Memory B cell (primary cell): ENCODE data around the gene SLX4IP.
A peak's percentile ranks its signal among the peaks of the same experiment; 100 is the strongest.

Experiments
- ATAC-seq: fragments of 150-1000 bp; cut with Tn5 transposase; 2 replicates; pipeline ENCODE4 v1.10.0; 2021; ENCODE audit warnings: low read depth, mild to moderate bottlenecking, moderate library complexity
- DNase-seq, 2 donors: peaks; one replicate each; pipeline ENCODE4 v3.0.0; 2022; ENCODE audit warnings: low spot score in 2 of 2
- H3K27ac Mint-ChIP-seq: one replicate; pipeline ENCODE4 v1.8.0; 2022; ENCODE audit warnings: mild to moderate bottlenecking, moderate library complexity, mixed read lengths
- H3K27me3 Mint-ChIP-seq: one replicate; pipeline ENCODE4 v1.8.0; 2022; ENCODE audit warnings: mixed read lengths
- H3K36me3 Mint-ChIP-seq: one replicate; pipeline ENCODE4 v1.8.0; 2022; ENCODE audit warnings: mild to moderate bottlenecking, mixed read lengths
- H3K4me1 Mint-ChIP-seq: one replicate; pipeline ENCODE4 v1.8.0; 2022; ENCODE audit warnings: mixed read lengths
- H3K4me3 Mint-ChIP-seq: one replicate; pipeline ENCODE4 v1.8.0; 2022; ENCODE audit warnings: mild to moderate bottlenecking, moderate library complexity, mixed read lengths
- H3K9me3 Mint-ChIP-seq: one replicate; pipeline ENCODE4 v1.8.0; 2022; ENCODE audit warnings: mixed read lengths

Gene SLX4IP

GRCh38 chr20:10504994-10505730, 70.1 kb downstream of the SLX4IP start:
- H3K4me3 Mint-ChIP-seq = no peak overlapping the region
- H3K9me3 Mint-ChIP-seq = no peaks in the 10 kb centered on the region
- ATAC-seq (no peak), DNase-seq (no peak)
- H3K27me3 Mint-ChIP-seq = no peaks in the 10 kb centered on the region
- peaks cover 21% of the 10 kb centered on the region for H3K4me1 Mint-ChIP-seq
- peaks cover 6% of the 10 kb centered on the region for H3K36me3 Mint-ChIP-seq
- no peak overlapping the region for H3K27ac Mint-ChIP-seq

- no peaks in the 10 kb centered on the region for H3K9me3 Mint-ChIP-seq
Observed at GRCh38 chr20:10505827-10506226, 70.7 kb downstream of the SLX4IP start.

GRCh38 chr20:10507052-10507451, 71.9 kb downstream of the SLX4IP start:
- H3K36me3 Mint-ChIP-seq = peaks cover 6% of the 10 kb centered on the region
- no peak for ATAC-seq

More at GRCh38 chr20:10505827-10506226, 70.7 kb downstream of the SLX4IP start:
- Mint-ChIP-seq H3K4me1 (peaks cover 21% of the 10 kb centered on the region), H3K27ac (no peak overlapping the region), H3K27me3 (no peaks in the 10 kb centered on the region), H3K36me3 (peaks cover 6% of the 10 kb centered on the region), H3K4me3 (no peak overlapping the region)
- DNase-seq (no peak), ATAC-seq (no peak)

GRCh38 chr20:10508060-10508459, 73.0 kb downstream of the SLX4IP start:
- ATAC-seq = no peak
- Mint-ChIP-seq H3K9me3 (no peaks in the 10 kb centered on the region), H3K27ac (no peak overlapping the region), H3K4me3 (no peak overlapping the region), H3K4me1 (peaks cover 18% of the 10 kb centered on the region), H3K27me3 (no peaks in the 10 kb centered on the region), H3K36me3 (peaks cover 3% of the 10 kb centered on the region)
- no peak for DNase-seq

More at GRCh38 chr20:10507052-10507451, 71.9 kb downstream of the SLX4IP start:
- no peak for DNase-seq
- Mint-ChIP-seq H3K27me3 (no peaks in the 10 kb centered on the region), H3K27ac (no peak overlapping the region), H3K9me3 (no peaks in the 10 kb centered on the region), H3K4me3 (no peak overlapping the region), H3K4me1 (peaks cover 27% of the 10 kb centered on the region)

GRCh38 chr20:10508468-10509251, 73.6 kb downstream of the SLX4IP start:
- H3K4me3 Mint-ChIP-seq = no peak overlapping the region
- H3K27ac Mint-ChIP-seq = no peak overlapping the region
- no peaks in the 10 kb centered on the region for H3K9me3 Mint-ChIP-seq
- H3K36me3 Mint-ChIP-seq = peaks cover 2% of the 10 kb centered on the region
- DNase-seq (no peak), ATAC-seq (no peak)
- no peaks in the 10 kb centered on the region for H3K27me3 Mint-ChIP-seq
- H3K4me1 Mint-ChIP-seq = peaks cover 16% of the 10 kb centered on the region

- no peak for DNase-seq
- ATAC-seq = no peak
- peaks cover 16% of the 10 kb centered on the region for H3K4me1 Mint-ChIP-seq
- H3K36me3 Mint-ChIP-seq = no peaks in the 10 kb centered on the region
- H3K27me3 Mint-ChIP-seq = no peaks in the 10 kb centered on the region
- H3K9me3 Mint-ChIP-seq = no peaks in the 10 kb centered on the region
- no peak overlapping the region for H3K27ac Mint-ChIP-seq
- H3K4me3 Mint-ChIP-seq = no peak overlapping the region
Observed at GRCh38 chr20:10509376-10509775, 74.3 kb downstream of the SLX4IP start.

GRCh38 chr20:10510216-10510615, 75.1 kb downstream of the SLX4IP start:
- Mint-ChIP-seq H3K36me3 (peaks cover 2% of the 10 kb centered on the region), H3K4me3 (no peak overlapping the region), H3K9me3 (no peaks in the 10 kb centered on the region), H3K4me1 (peaks cover 16% of the 10 kb centered on the region), H3K27me3 (no peaks in the 10 kb centered on the region), H3K27ac (no peak overlapping the region)
- ATAC-seq (no peak), DNase-seq (no peak)

GRCh38 chr20:10511170-10511508, 76.0 kb downstream of the SLX4IP start:
- Mint-ChIP-seq H3K9me3 (no peaks in the 10 kb centered on the region), H3K4me1 (peaks cover 14% of the 10 kb centered on the region), H3K27me3 (no peaks in the 10 kb centered on the region), H3K27ac (no peak overlapping the region), H3K4me3 (no peak overlapping the region), H3K36me3 (peaks cover 2% of the 10 kb centered on the region)
- DNase-seq (no peak), ATAC-seq (no peak)

GRCh38 chr20:10511509-10512251, 76.6 kb downstream of the SLX4IP start:
- ATAC-seq = peak; percentile 63
- peaks cover 2% of the 10 kb centered on the region for H3K36me3 Mint-ChIP-seq
- no peak overlapping the region for H3K4me3 Mint-ChIP-seq
- H3K4me1 Mint-ChIP-seq = peaks cover 12% of the 10 kb centered on the region
- H3K27me3 Mint-ChIP-seq = no peaks in the 10 kb centered on the region
- H3K9me3 Mint-ChIP-seq = no peaks in the 10 kb centered on the region
- DNase-seq = no peak
- H3K27ac Mint-ChIP-seq = no peak overlapping the region

- no peak for DNase-seq
- Mint-ChIP-seq H3K4me3 (no peak overlapping the region), H3K4me1 (peaks cover 8% of the 10 kb centered on the region), H3K27me3 (no peaks in the 10 kb centered on the region), H3K36me3 (peaks cover 2% of the 10 kb centered on the region), H3K9me3 (no peaks in the 10 kb centered on the region), H3K27ac (no peak overlapping the region)
- ATAC-seq = no peak
Observed at GRCh38 chr20:10513061-10513460, 78.0 kb downstream of the SLX4IP start.

GRCh38 chr20:10513931-10514575, 78.9 kb downstream of the SLX4IP start:
- Mint-ChIP-seq H3K4me3 (no peak overlapping the region), H3K4me1 (peaks cover 10% of the 10 kb centered on the region), H3K36me3 (peaks cover 2% of the 10 kb centered on the region), H3K9me3 (no peaks in the 10 kb centered on the region), H3K27me3 (no peaks in the 10 kb centered on the region), H3K27ac (no peak overlapping the region)
- ATAC-seq (no peak), DNase-seq (no peak)

GRCh38 chr20:10516529-10516928, 81.4 kb downstream of the SLX4IP start:
- DNase-seq (no peak), ATAC-seq (no peak)
- Mint-ChIP-seq H3K27ac (no peak overlapping the region), H3K27me3 (no peaks in the 10 kb centered on the region), H3K36me3 (peaks cover 12% of the 10 kb centered on the region), H3K4me3 (no peak overlapping the region), H3K4me1 (peaks cover 8% of the 10 kb centered on the region), H3K9me3 (no peaks in the 10 kb centered on the region)

GRCh38 chr20:10519361-10520046, 84.4 kb downstream of the SLX4IP start:
- Mint-ChIP-seq H3K9me3 (no peaks in the 10 kb centered on the region), H3K27me3 (no peaks in the 10 kb centered on the region), H3K4me1 (peaks cover 8% of the 10 kb centered on the region), H3K36me3 (peaks cover 13% of the 10 kb centered on the region), H3K27ac (peak overlapping the region; percentile 58), H3K4me3 (no peak overlapping the region)
- DNase-seq = no peak
- ATAC-seq = no peak
